Trophoblast cell (in vitro differentiated cells and primary cell): Measurements from ENCODE around the gene RAB31.

Experiments used
- DNase-seq, 2 donors: peaks; one replicate each; pipeline ENCODE4 v3.0.0-alpha.2; 2016
- H2AFZ ChIP-seq: 2 replicates; pipeline ENCODE4 v1.6.1; 2013; ENCODE audit warnings: low read length, moderate library complexity, mild to moderate bottlenecking; ENCODE audit not compliant: insufficient read depth, poor library complexity
- H2AK5ac ChIP-seq: 2 replicates; pipeline ENCODE4 v1.6.1; 2013; ENCODE audit warnings: mild to moderate bottlenecking, low read length
- H2BK120ac ChIP-seq: 2 replicates; pipeline ENCODE4 v1.6.1; 2013; ENCODE audit warnings: low read length, mild to moderate bottlenecking, moderate library complexity; ENCODE audit not compliant: insufficient read depth, poor library complexity
- H2BK12ac ChIP-seq: 2 replicates; pipeline ENCODE4 v1.6.1; 2013; ENCODE audit warnings: mild to moderate bottlenecking, low read length, moderate library complexity
- H2BK5ac ChIP-seq: 2 replicates; pipeline ENCODE4 v1.6.1; 2013; ENCODE audit warnings: low read length, low read depth, moderate library complexity, mild to moderate bottlenecking; ENCODE audit not compliant: poor library complexity
- H3K14ac ChIP-seq: 2 replicates; pipeline ENCODE4 v1.6.1; 2013; ENCODE audit warnings: mild to moderate bottlenecking, low read length
- H3K18ac ChIP-seq: 2 replicates; pipeline ENCODE4 v1.6.1; 2013; ENCODE audit warnings: mild to moderate bottlenecking, low read length
- H3K23ac ChIP-seq: 2 replicates; pipeline ENCODE4 v1.6.1; 2013; ENCODE audit warnings: low read length
- H3K27ac ChIP-seq: 2 replicates; pipeline ENCODE4 v1.5.1; 2013; ENCODE audit warnings: low read depth, mild to moderate bottlenecking, inconsistent platforms, low read length, moderate library complexity
- H3K27me3 ChIP-seq: 2 replicates; pipeline ENCODE4 v1.6.1; 2013; ENCODE audit warnings: inconsistent platforms, mild to moderate bottlenecking, low read length, moderate library complexity; ENCODE audit not compliant: insufficient read depth
- H3K36me3 ChIP-seq, 2 experiments: 1 replicate in 1 of 2; 2 replicates in 1 of 2; pipeline ENCODE4 v1.6.1; 2013; ENCODE audit warnings: low read length in 2 of 2, mild to moderate bottlenecking in 2 of 2, moderate library complexity in 1 of 2; ENCODE audit not compliant: insufficient read depth in 2 of 2, control insufficient read depth in 1 of 2
- H3K4ac ChIP-seq: 2 replicates; pipeline ENCODE4 v1.6.1; 2013; ENCODE audit warnings: low read depth, mild to moderate bottlenecking, low read length, moderate library complexity
- H3K4me1 ChIP-seq, 2 experiments: 1 replicate in 1 of 2; 2 replicates in 1 of 2; pipeline ENCODE4 v1.6.1; 2013; ENCODE audit warnings: low read length in 2 of 2, mild to moderate bottlenecking in 2 of 2, moderate library complexity in 1 of 2; ENCODE audit not compliant: insufficient read depth in 2 of 2, control insufficient read depth in 1 of 2
- H3K4me2 ChIP-seq: 2 replicates; pipeline ENCODE4 v1.6.1; 2013; ENCODE audit warnings: inconsistent platforms, mild to moderate bottlenecking, low read length, moderate library complexity
- H3K4me3 ChIP-seq: 2 replicates; pipeline ENCODE4 v1.5.1; 2013; ENCODE audit warnings: mild to moderate bottlenecking, low read depth, low read length, inconsistent platforms
- H3K79me1 ChIP-seq: one replicate; pipeline ENCODE4 v1.6.1; 2013; ENCODE audit warnings: low read length
- H3K79me2 ChIP-seq: 2 replicates; pipeline ENCODE4 v1.6.1; 2013; ENCODE audit warnings: low read length, mild to moderate bottlenecking; ENCODE audit not compliant: control insufficient read depth, insufficient read depth, poor library complexity
- H3K9ac ChIP-seq: 2 replicates; pipeline ENCODE4 v1.6.1; 2013; ENCODE audit warnings: mild to moderate bottlenecking, low read length
- H3K9me3 ChIP-seq: 2 replicates; pipeline ENCODE4 v1.6.1; 2013; ENCODE audit warnings: low read depth, mild to moderate bottlenecking, control low read depth, inconsistent platforms, low read length; ENCODE audit not compliant: insufficient read depth
- H4K12ac ChIP-seq: 2 replicates; pipeline ENCODE4 v1.6.1; 2013; ENCODE audit warnings: low read depth, mild to moderate bottlenecking, low read length, moderate library complexity
- H4K8ac ChIP-seq: 2 replicates; pipeline ENCODE4 v1.6.1; 2013; ENCODE audit warnings: low read depth, mild to moderate bottlenecking, low read length, moderate library complexity
- H4K91ac ChIP-seq: one replicate; pipeline ENCODE4 v1.6.1; 2013; ENCODE audit warnings: low read depth, mild to moderate bottlenecking, low read length, moderate library complexity
- WGBS: extraction: QIAGEN DNeasy Blood & Tissue Kit; methylation state at CpG from one replicate; pipeline ENCODE4 v1.1.7; 2013; ENCODE audit warnings: missing lambda C conversion rate; ENCODE audit not compliant: insufficient read length, insufficient coverage; ENCODE audit errors: extremely low coverage; 5-methylcytosine and 5-hydroxymethylcytosine counted together

The RAB31 gene

DNA sequence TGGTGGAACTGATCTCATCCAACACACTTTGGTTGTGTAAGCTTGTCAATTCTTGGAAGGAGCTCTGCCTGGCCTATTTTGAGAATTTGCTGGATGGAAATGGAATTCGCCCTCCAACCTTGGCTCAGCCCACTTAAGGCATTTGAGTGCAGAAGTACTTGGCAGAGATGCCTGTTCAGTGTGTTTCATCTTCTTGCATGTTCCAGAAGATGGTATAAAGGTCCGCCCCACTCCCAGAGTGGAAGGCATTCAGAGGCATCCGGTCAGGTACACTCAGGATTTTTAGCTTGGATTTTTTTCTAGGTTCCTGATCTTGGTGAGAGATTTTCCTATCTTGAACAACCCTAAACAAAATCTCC, 116.4 kb downstream of the RAB31 start:
- WGBS = no CpG with 5 or more reads among the region's 3 CpGs
- no peak overlapping the region for H3K4ac ChIP-seq

DNA sequence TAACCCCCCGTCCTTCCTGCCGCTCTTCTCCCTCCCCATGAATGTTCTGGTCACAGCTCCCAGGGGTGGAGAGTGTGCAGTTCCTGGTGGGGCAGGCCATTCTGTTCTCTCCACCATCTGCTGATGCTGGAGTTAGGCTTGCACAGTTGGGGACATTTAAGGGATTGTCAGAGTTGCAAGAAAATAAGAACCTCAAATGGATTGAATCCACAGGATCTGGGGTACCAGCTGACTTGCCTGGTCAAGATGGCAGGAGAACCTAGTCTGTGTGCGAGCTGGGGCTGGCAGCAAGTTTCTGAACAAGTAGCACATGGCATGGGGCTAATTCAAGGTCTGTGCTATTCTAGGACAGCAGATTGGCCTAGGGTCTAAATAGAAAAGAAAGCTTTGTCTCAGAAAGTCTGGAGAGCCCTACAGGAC, 116.9 kb downstream of the RAB31 start:
- H4K91ac ChIP-seq = no peak overlapping the region

More for the DNA sequence above, 116.4 kb downstream of the RAB31 start:
- H3K4me3 ChIP-seq = no peak overlapping the region
- H2BK12ac ChIP-seq = no peak overlapping the region
- no peak overlapping the region for H4K91ac ChIP-seq
- no peak overlapping the region for H2AK5ac ChIP-seq
- no peaks in the 10 kb centered on the region for H3K9me3 ChIP-seq
- no peak overlapping the region for H3K18ac ChIP-seq
- H4K12ac ChIP-seq = no peak overlapping the region
- H2AFZ ChIP-seq = no peak overlapping the region
- DNase-seq = no peak
- no peak overlapping the region for H2BK120ac ChIP-seq
- no peaks in the 10 kb centered on the region for H3K27me3 ChIP-seq
- peaks cover 2 to 17% of the 10 kb centered on the region in 2 experiments for H3K36me3 ChIP-seq
- H3K23ac ChIP-seq = no peak overlapping the region
- no peak overlapping the region for H4K8ac ChIP-seq
- H3K27ac ChIP-seq = peak overlapping the region; percentile 74
- peaks cover 7% of the 10 kb centered on the region for H3K79me1 ChIP-seq
- peaks cover 11 to 16% of the 10 kb centered on the region in 2 experiments for H3K4me1 ChIP-seq
- H3K9ac ChIP-seq = no peak overlapping the region
- no peak overlapping the region for H3K4me2 ChIP-seq
- H2BK5ac ChIP-seq = no peak overlapping the region
- no peaks in the 10 kb centered on the region for H3K79me2 ChIP-seq
- H3K14ac ChIP-seq = no peak overlapping the region

DNA sequence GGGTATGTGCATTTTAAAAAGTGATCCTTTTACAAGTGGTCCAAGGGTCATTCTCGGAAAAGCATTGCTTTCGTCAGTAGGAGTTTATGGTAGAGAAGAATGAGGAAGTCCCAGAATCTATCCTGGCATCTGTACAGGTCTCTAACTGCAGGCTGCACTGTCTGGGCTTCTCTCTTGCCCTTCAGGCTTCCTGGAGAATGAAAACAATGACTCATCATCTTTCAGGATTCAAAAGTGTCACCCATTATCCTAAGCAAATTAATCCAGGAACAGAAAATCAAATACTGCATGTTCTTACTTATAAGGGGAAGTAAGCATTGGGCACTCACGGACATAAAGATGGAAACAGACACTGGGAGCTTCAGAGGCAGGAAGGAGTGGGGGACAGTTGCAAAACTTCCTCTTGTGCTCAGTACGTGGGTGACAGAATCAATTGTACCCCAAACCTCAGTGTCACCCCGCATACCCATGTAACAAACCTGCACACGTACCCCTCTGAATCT, 117.5 kb downstream of the RAB31 start:
- Histone ChIP-seq H2BK5ac (no peak overlapping the region), H3K79me1 (peaks cover 7% of the 10 kb centered on the region), H2BK120ac (no peak overlapping the region), H2BK12ac (no peak overlapping the region), H3K27ac (no peak overlapping the region), H2AFZ (no peak overlapping the region), H4K91ac (no peak overlapping the region), H3K9ac (no peak overlapping the region), H3K18ac (no peak overlapping the region), H3K27me3 (no peaks in the 10 kb centered on the region), H3K4me3 (no peak overlapping the region), H3K4me1 (peaks cover 11 to 16% of the 10 kb centered on the region in 2 experiments), H3K14ac (no peak overlapping the region), H4K12ac (no peak overlapping the region), H3K79me2 (no peaks in the 10 kb centered on the region), H3K4me2 (no peak overlapping the region), H2AK5ac (no peak overlapping the region), H3K4ac (no peak overlapping the region), H3K9me3 (no peaks in the 10 kb centered on the region), H3K23ac (no peak overlapping the region), H4K8ac (peak overlapping the region; percentile 20), H3K36me3 (peaks cover 3 to 21% of the 10 kb centered on the region in 2 experiments)
- DNase-seq = peak; percentile 73 to 88
- WGBS = no CpG with 5 or more reads among the region's 6 CpGs

More for the DNA sequence above, 116.9 kb downstream of the RAB31 start:
- H2BK12ac ChIP-seq = no peak overlapping the region
- H3K79me2 ChIP-seq = no peaks in the 10 kb centered on the region
- no peaks in the 10 kb centered on the region for H3K9me3 ChIP-seq
- H2BK120ac ChIP-seq = no peak overlapping the region
- peak overlapping the region; percentile 4 for H3K14ac ChIP-seq
- no peak overlapping the region for H2AK5ac ChIP-seq
- H3K9ac ChIP-seq = no peak overlapping the region
- H3K4me2 ChIP-seq = peak overlapping the region; percentile 16
- H3K36me3 ChIP-seq = peaks cover 2 to 18% of the 10 kb centered on the region in 2 experiments
- H4K8ac ChIP-seq = no peak overlapping the region
- H3K18ac ChIP-seq = peak overlapping the region; percentile 37
- H3K27ac ChIP-seq = peak overlapping the region; percentile 74
- no peak overlapping the region for H2AFZ ChIP-seq
- no peaks in the 10 kb centered on the region for H3K27me3 ChIP-seq
- H4K12ac ChIP-seq = no peak overlapping the region
- H3K4me1 ChIP-seq = peaks cover 11 to 16% of the 10 kb centered on the region in 2 experiments
- DNase-seq = no peak
- WGBS = no CpG with 5 or more reads among the region's 3 CpGs
- peak overlapping the region; percentile 28 for H3K4me3 ChIP-seq
- peaks cover 7% of the 10 kb centered on the region for H3K79me1 ChIP-seq
- peak overlapping the region; percentile 7 for H2BK5ac ChIP-seq
- H3K4ac ChIP-seq = no peak overlapping the region
- no peak overlapping the region for H3K23ac ChIP-seq

DNA sequence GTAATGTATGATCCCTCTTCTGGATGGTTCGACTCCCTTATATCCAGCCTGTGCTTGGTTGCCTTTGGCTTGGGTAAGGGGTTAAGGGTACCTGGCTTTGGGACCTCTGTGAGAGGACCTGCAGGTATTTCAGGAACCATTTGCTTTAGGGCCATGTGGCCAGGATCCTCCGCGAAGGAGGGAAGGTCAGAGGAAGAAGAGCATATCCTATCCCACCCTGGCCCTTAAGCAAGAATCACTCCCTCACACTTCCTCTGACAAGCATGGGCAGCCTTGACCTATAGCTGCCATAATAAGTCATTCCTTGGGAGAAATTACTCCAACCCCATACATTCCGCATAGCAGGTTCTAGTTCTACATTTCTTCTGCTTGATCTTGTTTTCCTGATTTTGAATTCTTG, 118.6 kb downstream of the RAB31 start:
- H2BK12ac ChIP-seq = no peak overlapping the region
- no CpG with 5 or more reads among the region's 4 CpGs for WGBS
- H3K79me2 ChIP-seq = no peaks in the 10 kb centered on the region
- no peak overlapping the region for H3K4me2 ChIP-seq
- no peaks in the 10 kb centered on the region for H3K27me3 ChIP-seq
- H3K79me1 ChIP-seq = peaks cover 7% of the 10 kb centered on the region
- no peak overlapping the region for H3K23ac ChIP-seq
- no peak overlapping the region for H2BK120ac ChIP-seq
- no peak overlapping the region for H4K12ac ChIP-seq
- H3K9me3 ChIP-seq = no peaks in the 10 kb centered on the region
- H3K27ac ChIP-seq = no peak overlapping the region
- H3K14ac ChIP-seq = no peak overlapping the region
- peak overlapping the region; percentile 81 for H3K18ac ChIP-seq
- H3K4me1 ChIP-seq = peaks cover 11 to 16% of the 10 kb centered on the region in 2 experiments
- no peak overlapping the region for H4K91ac ChIP-seq
- H4K8ac ChIP-seq = no peak overlapping the region
- no peak for DNase-seq
- H2BK5ac ChIP-seq = no peak overlapping the region
- peaks cover 7 to 29% of the 10 kb centered on the region in 2 experiments for H3K36me3 ChIP-seq
- no peak overlapping the region for H3K4me3 ChIP-seq
- H3K4ac ChIP-seq = no peak overlapping the region
- H2AK5ac ChIP-seq = no peak overlapping the region
- H3K9ac ChIP-seq = no peak overlapping the region
- H2AFZ ChIP-seq = no peak overlapping the region
